ENCODE measurements around the gene GXYLT1. TPM values are rescaled to one million over a fixed set of nuclear protein-coding genes. Genes with fewer than 3 reads are reported as not detected.
A peak's percentile ranks its signal among the peaks of the same experiment; 100 is the strongest.

Gene GXYLT1
- total RNA-seq, 4 donors from 2014 or later: 5.6 to 10.9 (median 9.9) TPM

- no peak for DNase-seq (ENCODE audit: low spot score in 2 of 2)
- 79% methylated on average over 3 of the region's 3 CpGs for WGBS
- Histone ChIP-seq H3K4me1 (peaks cover 11% of the 10 kb centered on the region), H3K27ac (no peak overlapping the region), H3K27me3 (no peaks in the 10 kb centered on the region), H3K9me3 (no peaks in the 10 kb centered on the region), H3K4me3 (no peak overlapping the region), H3K36me3 (no peaks in the 10 kb centered on the region)
- TF ChIP-seq, protein P1, sequence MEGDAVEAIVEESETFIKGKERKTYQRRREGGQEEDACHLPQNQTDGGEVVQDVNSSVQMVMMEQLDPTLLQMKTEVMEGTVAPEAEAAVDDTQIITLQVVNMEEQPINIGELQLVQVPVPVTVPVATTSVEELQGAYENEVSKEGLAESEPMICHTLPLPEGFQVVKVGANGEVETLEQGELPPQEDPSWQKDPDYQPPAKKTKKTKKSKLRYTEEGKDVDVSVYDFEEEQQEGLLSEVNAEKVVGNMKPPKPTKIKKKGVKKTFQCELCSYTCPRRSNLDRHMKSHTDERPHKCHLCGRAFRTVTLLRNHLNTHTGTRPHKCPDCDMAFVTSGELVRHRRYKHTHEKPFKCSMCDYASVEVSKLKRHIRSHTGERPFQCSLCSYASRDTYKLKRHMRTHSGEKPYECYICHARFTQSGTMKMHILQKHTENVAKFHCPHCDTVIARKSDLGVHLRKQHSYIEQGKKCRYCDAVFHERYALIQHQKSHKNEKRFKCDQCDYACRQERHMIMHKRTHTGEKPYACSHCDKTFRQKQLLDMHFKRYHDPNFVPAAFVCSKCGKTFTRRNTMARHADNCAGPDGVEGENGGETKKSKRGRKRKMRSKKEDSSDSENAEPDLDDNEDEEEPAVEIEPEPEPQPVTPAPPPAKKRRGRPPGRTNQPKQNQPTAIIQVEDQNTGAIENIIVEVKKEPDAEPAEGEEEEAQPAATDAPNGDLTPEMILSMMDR (IDR thresholded peaks at IDR 0.05): no peak
- TF ChIP-seq POLR2A (IDR thresholded peaks at IDR 0.05) (no peak), EP300 (IDR thresholded peaks at IDR 0.05) (no peak)
Observed at GRCh38 chr12:42135259-42135814, 9.3 kb downstream of the GXYLT1 start.

- Histone ChIP-seq H3K27ac (no peak overlapping the region), H3K36me3 (no peaks in the 10 kb centered on the region)
- 36% methylated on average over 4 of the region's 4 CpGs for WGBS
Observed at GRCh38 chr12:42130672-42131402, 13.8 kb downstream of the GXYLT1 start.

GRCh38 chr12:42129595-42130204, 15.0 kb downstream of the GXYLT1 start:
- DNase-seq (ENCODE audit: low spot score in 2 of 2): no peak
- H3K4me1 ChIP-seq: peaks cover 16% of the 10 kb centered on the region
- no peaks in the 10 kb centered on the region for H3K36me3 ChIP-seq
- H3K9me3 ChIP-seq: no peaks in the 10 kb centered on the region
- 20% methylated on average over 4 of the region's 4 CpGs for WGBS
- no peak overlapping the region for H3K27ac ChIP-seq
- H3K27me3 ChIP-seq: no peaks in the 10 kb centered on the region
- TF ChIP-seq, protein P1 (IDR thresholded peaks at IDR 0.05): peak; percentile 73 to 77
- TF ChIP-seq POLR2AphosphoS5 (IDR thresholded peaks at IDR 0.05) (no peak), EP300 (IDR thresholded peaks at IDR 0.05) (no peak), POLR2A (IDR thresholded peaks at IDR 0.05) (no peak)
- no peak overlapping the region for H3K4me3 ChIP-seq

More at GRCh38 chr12:42130672-42131402, 13.8 kb downstream of the GXYLT1 start:
- no peak overlapping the region for H3K4me3 ChIP-seq
- DNase-seq (ENCODE audit: low spot score in 2 of 2): no peak
- no peaks in the 10 kb centered on the region for H3K27me3 ChIP-seq
- peaks cover 16% of the 10 kb centered on the region for H3K4me1 ChIP-seq
- TF ChIP-seq POLR2A (IDR thresholded peaks at IDR 0.05) (no peak), EP300 (IDR thresholded peaks at IDR 0.05) (no peak), POLR2AphosphoS5 (IDR thresholded peaks at IDR 0.05) (no peak)
- TF ChIP-seq, protein P1 (IDR thresholded peaks at IDR 0.05): no peak
- no peaks in the 10 kb centered on the region for H3K9me3 ChIP-seq

DNA sequence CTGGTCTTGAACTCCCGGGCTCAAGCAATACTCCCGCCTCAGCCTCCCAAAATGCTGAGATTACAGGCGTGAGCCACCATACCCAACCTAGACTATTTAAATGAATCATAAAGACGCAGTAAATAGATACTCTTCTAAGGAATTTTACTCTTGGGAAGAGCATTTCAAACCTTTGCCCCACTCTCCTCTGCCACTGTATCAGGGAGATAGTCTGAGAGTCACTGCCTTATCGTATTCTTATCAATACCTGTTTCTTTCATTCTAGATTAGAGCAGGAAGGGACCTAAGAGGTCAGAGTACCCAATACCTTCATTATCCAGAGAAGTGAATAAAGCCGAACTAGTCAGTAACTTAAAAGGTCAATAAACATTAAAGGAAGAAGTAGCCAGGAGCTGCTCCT, 15.8 kb downstream of the GXYLT1 start:
- DNase-seq (ENCODE audit: low spot score in 2 of 2): no peak
- Histone ChIP-seq H3K36me3 (no peaks in the 10 kb centered on the region), H3K9me3 (no peaks in the 10 kb centered on the region), H3K27ac (no peak overlapping the region), H3K4me3 (no peak overlapping the region), H3K27me3 (no peaks in the 10 kb centered on the region), H3K4me1 (peaks cover 16% of the 10 kb centered on the region)
- TF ChIP-seq, protein P1 (IDR thresholded peaks at IDR 0.05): no peak
- TF ChIP-seq EP300 (IDR thresholded peaks at IDR 0.05): no peak
- TF ChIP-seq POLR2A (IDR thresholded peaks at IDR 0.05): no peak
- TF ChIP-seq POLR2AphosphoS5 (IDR thresholded peaks at IDR 0.05): no peak
- WGBS: 95% methylated on average over 6 of the region's 6 CpGs

GRCh38 chr12:42128327-42128726, 16.3 kb downstream of the GXYLT1 start:
- no peaks in the 10 kb centered on the region for H3K27me3 ChIP-seq
- no peak for DNase-seq (ENCODE audit: low spot score in 2 of 2)
- no peaks in the 10 kb centered on the region for H3K9me3 ChIP-seq
- H3K27ac ChIP-seq: no peak overlapping the region
- TF ChIP-seq, protein P1 (IDR thresholded peaks at IDR 0.05): no peak
- TF ChIP-seq POLR2A (IDR thresholded peaks at IDR 0.05) (no peak), EP300 (IDR thresholded peaks at IDR 0.05) (no peak), POLR2AphosphoS5 (IDR thresholded peaks at IDR 0.05) (no peak)
- WGBS: 73% methylated on average over 3 of the region's 3 CpGs
- no peaks in the 10 kb centered on the region for H3K36me3 ChIP-seq
- peaks cover 16% of the 10 kb centered on the region for H3K4me1 ChIP-seq
- no peak overlapping the region for H3K4me3 ChIP-seq
